ENCODE data around the gene GTPBP2.

DNA sequence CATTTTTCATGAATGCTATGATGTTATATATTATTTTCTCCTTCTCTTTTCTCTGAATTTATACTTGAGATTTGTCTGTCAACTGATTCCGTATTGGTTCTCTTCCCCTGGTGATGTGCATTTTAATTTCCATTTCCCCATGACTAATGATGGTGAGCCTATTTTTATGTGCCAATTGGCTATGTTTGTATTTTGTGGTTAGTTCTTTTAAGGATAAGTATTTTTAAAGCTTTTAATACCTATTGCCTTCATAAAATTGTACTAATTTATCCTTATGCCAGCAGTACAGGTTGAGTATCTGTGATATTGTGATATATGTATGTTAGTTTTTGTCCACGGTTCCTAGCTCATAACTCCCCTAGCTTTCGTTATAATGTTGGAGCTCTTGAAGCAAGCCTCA lies 50.3 kb downstream of the GTPBP2 start:
- TF ChIP-seq SUZ12 (IDR thresholded peaks at IDR 0.05; ENCODE audit: extremely low read depth, insufficient read depth, insufficient read length) (no peak), YY1 (IDR thresholded peaks at IDR 0.05; ENCODE audit: insufficient read depth, insufficient read length) (no peak)
